WTC11 (cell line): ENCODE measurements around the gene NID2. TPM values are rescaled to one million over a fixed set of nuclear protein-coding genes. Genes with fewer than 3 reads are reported as not detected.

ENCODE experiments used
- ATAC-seq: fragments of 200-7000 bp; cut with Tn5 transposase; 2 replicates; pipeline ENCODE4 v1.10.0; 2021; ENCODE audit warnings: mild to moderate bottlenecking, moderate library complexity
- CTCF ChIA-PET: fragments of 300-600 bp; sonication (Branson Sonifier 250); formaldehyde crosslinking; loops from one replicate; lab custom pipeline; 2021; ENCODE audit warnings: antibody characterized with exemption; lab: Charles Lee
- POLR2A ChIA-PET: fragments of 350-600 bp; sonication (Branson Sonifier 250); formaldehyde crosslinking; loops from one replicate; lab custom pipeline; 2021; ENCODE audit warnings: antibody characterized with exemption; lab: Charles Lee
- DNase-seq: peaks from one replicate; pipeline ENCODE4 v3.0.0; 2021; ENCODE audit warnings: low spot score
- H3K27ac Mint-ChIP-seq: 2 replicates; pipeline ENCODE4 v1.8.0; 2021; ENCODE audit warnings: mixed read lengths
- H3K27me3 Mint-ChIP-seq: 2 replicates; pipeline ENCODE4 v1.8.0; 2021; ENCODE audit warnings: low read depth, mild to moderate bottlenecking, moderate library complexity, mixed read lengths
- H3K36me3 Mint-ChIP-seq: 2 replicates; pipeline ENCODE4 v1.8.0; 2021; ENCODE audit warnings: mixed read lengths
- H3K4me1 Mint-ChIP-seq: 2 replicates; pipeline ENCODE4 v1.8.0; 2022; ENCODE audit warnings: mixed read lengths
- H3K4me3 Mint-ChIP-seq: 2 replicates; pipeline ENCODE4 v1.8.0; 2021; ENCODE audit warnings: mild to moderate bottlenecking, moderate library complexity, mixed read lengths
- H3K9me3 Mint-ChIP-seq: 2 replicates; pipeline ENCODE4 v1.8.0; 2021; ENCODE audit warnings: mixed read lengths
- CDX4 ChIP-seq: fragments of 250-450 bp; sonication (Bioruptor Pico); IDR thresholded peaks from 2 replicates; pipeline ENCODE4 v1.9.0; 2021; ENCODE audit warnings: moderate library complexity, mild to moderate bottlenecking, inconsistent platforms, borderline replicate concordance
- CREM ChIP-seq: sonication (generic); formaldehyde crosslinking; IDR thresholded peaks from 2 replicates; pipeline ENCODE4 v1.8.1; 2022; ENCODE audit warnings: mild to moderate bottlenecking, missing genetic modification reagents, moderate library complexity
- CTCF ChIP-seq: fragments of 200-600 bp; IDR thresholded peaks from 2 replicates; pipeline ENCODE4 v1.8.0; 2022; ENCODE audit warnings: antibody characterized with exemption
- E2F1 ChIP-seq: sonication (generic); formaldehyde crosslinking; IDR thresholded peaks from 2 replicates; pipeline ENCODE4 v1.8.0; 2022; ENCODE audit warnings: mild to moderate bottlenecking, missing genetic modification reagents
- ELF4 ChIP-seq: sonication (generic); formaldehyde crosslinking; IDR thresholded peaks from 2 replicates; pipeline ENCODE4 v1.8.1; 2022; ENCODE audit warnings: low read depth, mild to moderate bottlenecking, moderate library complexity, missing genetic modification reagents
- ERG ChIP-seq: fragments of 250-450 bp; sonication (Bioruptor Pico); IDR thresholded peaks from 2 replicates; pipeline ENCODE4 v1.8.0; 2021; ENCODE audit warnings: mild to moderate bottlenecking
- ESRRA ChIP-seq: sonication (generic); formaldehyde crosslinking; IDR thresholded peaks from 2 replicates; pipeline ENCODE4 v1.8.1; 2022; ENCODE audit warnings: mild to moderate bottlenecking, missing genetic modification reagents, borderline replicate concordance
- FOXP1 ChIP-seq: sonication (generic); formaldehyde crosslinking; IDR thresholded peaks from 2 replicates; pipeline ENCODE4 v1.8.0; 2022; ENCODE audit warnings: missing genetic modification reagents, mild to moderate bottlenecking, moderate library complexity, borderline replicate concordance
- GRHL2 ChIP-seq: fragments of 250-450 bp; sonication (Bioruptor Pico); IDR thresholded peaks from 2 replicates; pipeline ENCODE4 v1.8.0; 2022; ENCODE audit warnings: mild to moderate bottlenecking, moderate library complexity; ENCODE audit not compliant: insufficient replicate concordance, severe bottlenecking
- JUN ChIP-seq: sonication (generic); formaldehyde crosslinking; IDR thresholded peaks from 2 replicates; pipeline ENCODE4 v1.8.0; 2023; ENCODE audit warnings: mild to moderate bottlenecking, missing genetic modification reagents
- MAX ChIP-seq: sonication (generic); formaldehyde crosslinking; IDR thresholded peaks from 2 replicates; pipeline ENCODE4 v1.8.0; 2022; ENCODE audit warnings: mild to moderate bottlenecking, missing genetic modification reagents
- NFE2L1 ChIP-seq: sonication (generic); formaldehyde crosslinking; IDR thresholded peaks from 2 replicates; pipeline ENCODE4 v1.8.1; 2023; ENCODE audit warnings: missing genetic modification reagents
- OVOL2 ChIP-seq: fragments of 250-450 bp; sonication (Bioruptor Pico); IDR thresholded peaks from 2 replicates; pipeline ENCODE4 v1.9.0; 2021; ENCODE audit warnings: mild to moderate bottlenecking, borderline replicate concordance
- SMAD3 ChIP-seq: sonication (generic); formaldehyde crosslinking; IDR thresholded peaks from 2 replicates; pipeline ENCODE4 v1.8.0; 2022; ENCODE audit warnings: missing genetic modification reagents, mild to moderate bottlenecking, borderline replicate concordance
- SOX15 ChIP-seq: fragments of 250-450 bp; sonication (Bioruptor Pico); IDR thresholded peaks from 2 replicates; pipeline ENCODE4 v1.9.0; 2021; ENCODE audit warnings: mild to moderate bottlenecking
- SP1 ChIP-seq: sonication (generic); formaldehyde crosslinking; conservative IDR thresholded peaks from 2 replicates; pipeline ENCODE4 v1.8.1; 2022; ENCODE audit warnings: missing genetic modification reagents
- TCF7 ChIP-seq: sonication (generic); formaldehyde crosslinking; IDR thresholded peaks from 2 replicates; pipeline ENCODE4 v1.8.0; 2022; ENCODE audit warnings: mild to moderate bottlenecking, low read depth, missing genetic modification reagents, moderate library complexity
- USF1 ChIP-seq: sonication (generic); formaldehyde crosslinking; IDR thresholded peaks from 2 replicates; pipeline ENCODE4 v1.8.0; 2022; ENCODE audit warnings: mild to moderate bottlenecking, missing genetic modification reagents
- ZMAT4 ChIP-seq: fragments of 250-450 bp; sonication (Bioruptor Pico); IDR thresholded peaks from 2 replicates; pipeline ENCODE4 v1.9.0; 2021; ENCODE audit warnings: mild to moderate bottlenecking
- ZNF263 ChIP-seq: sonication (generic); formaldehyde crosslinking; IDR thresholded peaks from 2 replicates; pipeline ENCODE4 v1.8.1; 2022; ENCODE audit warnings: low read depth, mild to moderate bottlenecking, moderate library complexity, missing genetic modification reagents
- ZNF317 ChIP-seq: sonication (generic); formaldehyde crosslinking; IDR thresholded peaks from 2 replicates; pipeline ENCODE4 v1.8.1; 2023; ENCODE audit warnings: low read depth, mild to moderate bottlenecking, moderate library complexity, missing genetic modification reagents, borderline replicate concordance
- ZNF396 ChIP-seq: fragments of 250-450 bp; sonication (Bioruptor Pico); IDR thresholded peaks from 2 replicates; pipeline ENCODE4 v1.8.0; 2021; ENCODE audit warnings: mild to moderate bottlenecking, moderate library complexity, borderline replicate concordance
- ZNF512 ChIP-seq: sonication (generic); formaldehyde crosslinking; IDR thresholded peaks from 2 replicates; pipeline ENCODE4 v1.8.1; 2022; ENCODE audit warnings: missing genetic modification reagents, borderline replicate concordance
- total RNA-seq: library from RNA; stranded (reverse); gene quantifications from 3 replicates; pipeline ENCODE4 v1.2.3, GENCODE V29; 2021

NID2 gene
- total RNA-seq, 1 experiment from 2014 or later = 5.4 TPM

GRCh38 chr14:52054678-52055077, 14.2 kb downstream of the NID2 start:
- TF ChIP-seq SP1 (CRISPR knock-in tag) (no peak), SMAD3 (no peak), JUN (CRISPR knock-in tag) (no peak), USF1 (CRISPR knock-in tag) (no peak), GRHL2 (CRISPR knock-in tag) (no peak), ZNF396 (CRISPR knock-in tag) (no peak), ZNF512 (CRISPR knock-in tag) (no peak), TCF7 (CRISPR knock-in tag) (no peak), ELF4 (CRISPR knock-in tag) (no peak), CDX4 (no peak), ZMAT4 (no peak)
- Mint-ChIP-seq H3K4me1 (peaks cover 4% of the 10 kb centered on the region; the same call in 1 of the 2 replicates), H3K36me3 (no peaks in the 10 kb centered on the region), H3K27me3 (no peaks in the 10 kb centered on the region), H3K4me3 (no peak overlapping the region), H3K27ac (no peak overlapping the region), H3K9me3 (no peaks in the 10 kb centered on the region)
- CTCF ChIA-PET = interaction anchor here (1.2 kb wide), 1 partner anchor 11 kb away, joined by 3 read pairs; no protein-coding TSS in a partner anchor
- ATAC-seq = no peak
- POLR2A ChIA-PET = no interaction called here
- no peak for DNase-seq

GRCh38 chr14:52053044-52053443, 15.8 kb downstream of the NID2 start:
- no peak for DNase-seq
- TF ChIP-seq ZNF317 (no peak), SOX15 (CRISPR knock-in tag) (no peak), CREM (CRISPR knock-in tag) (no peak), NFE2L1 (no peak), ESRRA (CRISPR knock-in tag) (no peak), E2F1 (CRISPR knock-in tag) (no peak), FOXP1 (CRISPR knock-in tag) (no peak), JUN (CRISPR knock-in tag) (no peak), ERG (no peak), TCF7 (CRISPR knock-in tag) (no peak), OVOL2 (no peak), CTCF (no peak), ZNF263 (CRISPR knock-in tag) (no peak), MAX (CRISPR knock-in tag) (no peak)
- no peaks in the 10 kb centered on the region for H3K27me3 Mint-ChIP-seq
- ChIA-PET POLR2A (no interaction called here), CTCF (interaction anchor here (0.8 kb wide), 1 partner anchor 9 kb away, joined by 3 read pairs; no protein-coding TSS in a partner anchor)
- H3K4me3 Mint-ChIP-seq = no peak overlapping the region
- ATAC-seq = no peak
- no peaks in the 10 kb centered on the region for H3K9me3 Mint-ChIP-seq
- no peaks in the 10 kb centered on the region for H3K36me3 Mint-ChIP-seq
- H3K4me1 Mint-ChIP-seq = peaks cover 14% of the 10 kb centered on the region
- no peak overlapping the region for H3K27ac Mint-ChIP-seq
